Measurements from ENCODE around the gene KRT75.

DNA sequence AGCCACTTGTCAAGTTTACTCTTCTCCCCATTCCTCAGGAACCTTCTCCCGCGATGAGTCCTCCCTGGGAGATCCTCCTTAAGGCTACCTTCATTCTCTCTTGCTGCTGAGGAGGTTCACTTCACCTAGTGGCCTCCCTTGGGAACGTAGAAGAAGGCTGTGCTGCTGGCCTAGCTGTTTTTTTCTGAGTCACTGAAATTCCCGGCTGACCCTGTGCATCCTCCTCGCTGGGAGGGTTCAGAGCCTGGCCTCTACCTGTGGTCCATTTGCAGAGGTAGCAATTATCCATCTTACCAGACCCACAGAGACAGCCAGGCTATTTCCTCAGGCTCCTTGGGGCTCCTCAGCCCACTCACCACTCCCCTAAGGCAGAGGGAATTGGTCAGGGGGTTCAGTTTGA is 32.6 kb downstream of the KRT75 start:
- TF ChIP-seq CTCF (conservative IDR thresholded peaks at IDR 0.05; ENCODE audit: low read depth, low read length) (no peak), EZH2 (IDR thresholded peaks at IDR 0.05; ENCODE audit: borderline replicate concordance, low read depth, low read length, poor library complexity, severe bottlenecking) (no peak)

All from A673 (cell line).